ENCODE data around the gene CD38. TPM values are rescaled to one million over a fixed set of nuclear protein-coding genes. Genes with fewer than 3 reads are reported as not detected.
"Not testable (repeated sequence)": the region's sequence is repeated elsewhere in the genome, so short reads cannot be mapped to it uniquely, and the experiment has no call there.

The CD38 gene
- total RNA-seq, 1 donor = under 0.01 TPM

GRCh38 chr4:15837591-15837990 lies 59.5 kb downstream of the CD38 start:
- TF ChIP-seq, protein P1, sequence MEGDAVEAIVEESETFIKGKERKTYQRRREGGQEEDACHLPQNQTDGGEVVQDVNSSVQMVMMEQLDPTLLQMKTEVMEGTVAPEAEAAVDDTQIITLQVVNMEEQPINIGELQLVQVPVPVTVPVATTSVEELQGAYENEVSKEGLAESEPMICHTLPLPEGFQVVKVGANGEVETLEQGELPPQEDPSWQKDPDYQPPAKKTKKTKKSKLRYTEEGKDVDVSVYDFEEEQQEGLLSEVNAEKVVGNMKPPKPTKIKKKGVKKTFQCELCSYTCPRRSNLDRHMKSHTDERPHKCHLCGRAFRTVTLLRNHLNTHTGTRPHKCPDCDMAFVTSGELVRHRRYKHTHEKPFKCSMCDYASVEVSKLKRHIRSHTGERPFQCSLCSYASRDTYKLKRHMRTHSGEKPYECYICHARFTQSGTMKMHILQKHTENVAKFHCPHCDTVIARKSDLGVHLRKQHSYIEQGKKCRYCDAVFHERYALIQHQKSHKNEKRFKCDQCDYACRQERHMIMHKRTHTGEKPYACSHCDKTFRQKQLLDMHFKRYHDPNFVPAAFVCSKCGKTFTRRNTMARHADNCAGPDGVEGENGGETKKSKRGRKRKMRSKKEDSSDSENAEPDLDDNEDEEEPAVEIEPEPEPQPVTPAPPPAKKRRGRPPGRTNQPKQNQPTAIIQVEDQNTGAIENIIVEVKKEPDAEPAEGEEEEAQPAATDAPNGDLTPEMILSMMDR (IDR thresholded peaks at IDR 0.05; ENCODE audit: insufficient read depth, low read depth, low read length) = no peak
- H3K4me3 ChIP-seq (ENCODE audit: low read depth, low read length) = no peak overlapping the region
- DNase-seq (ENCODE audit: low read depth) = no peak

GRCh38 chr4:15841194-15841730 lies 63.1 kb downstream of the CD38 start:
- DNase-seq (ENCODE audit: low read depth) = not testable (repeated sequence)

DNA sequence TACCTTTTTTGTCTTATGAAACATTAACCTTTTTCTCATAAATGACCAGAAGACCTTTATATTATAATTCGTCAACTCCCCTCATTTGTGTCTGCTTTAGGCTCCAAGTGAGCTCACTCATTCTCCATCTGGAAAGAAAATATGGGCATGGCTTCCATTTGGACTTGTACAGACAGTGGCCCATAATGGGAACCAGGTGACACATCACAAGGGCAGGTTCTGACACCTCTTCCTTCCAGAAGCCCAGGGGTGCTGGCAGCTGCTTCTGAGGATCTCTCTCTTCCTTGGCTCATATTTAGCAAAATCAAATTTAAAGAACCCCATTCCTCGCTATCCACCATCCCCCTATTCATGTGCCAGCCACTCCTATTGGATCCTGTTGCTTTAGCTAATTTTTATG lies 69.6 kb downstream of the CD38 start:
- TF ChIP-seq, protein P1 (IDR thresholded peaks at IDR 0.05; ENCODE audit: insufficient read depth, low read depth, low read length) = no peak
- DNase-seq (ENCODE audit: low read depth) = no peak
- H3K4me3 ChIP-seq (ENCODE audit: low read depth, low read length) = no peak overlapping the region

More at GRCh38 chr4:15841194-15841730, 63.1 kb downstream of the CD38 start:
- not testable (repeated sequence) for H3K4me3 ChIP-seq (ENCODE audit: low read depth, low read length)

DNA sequence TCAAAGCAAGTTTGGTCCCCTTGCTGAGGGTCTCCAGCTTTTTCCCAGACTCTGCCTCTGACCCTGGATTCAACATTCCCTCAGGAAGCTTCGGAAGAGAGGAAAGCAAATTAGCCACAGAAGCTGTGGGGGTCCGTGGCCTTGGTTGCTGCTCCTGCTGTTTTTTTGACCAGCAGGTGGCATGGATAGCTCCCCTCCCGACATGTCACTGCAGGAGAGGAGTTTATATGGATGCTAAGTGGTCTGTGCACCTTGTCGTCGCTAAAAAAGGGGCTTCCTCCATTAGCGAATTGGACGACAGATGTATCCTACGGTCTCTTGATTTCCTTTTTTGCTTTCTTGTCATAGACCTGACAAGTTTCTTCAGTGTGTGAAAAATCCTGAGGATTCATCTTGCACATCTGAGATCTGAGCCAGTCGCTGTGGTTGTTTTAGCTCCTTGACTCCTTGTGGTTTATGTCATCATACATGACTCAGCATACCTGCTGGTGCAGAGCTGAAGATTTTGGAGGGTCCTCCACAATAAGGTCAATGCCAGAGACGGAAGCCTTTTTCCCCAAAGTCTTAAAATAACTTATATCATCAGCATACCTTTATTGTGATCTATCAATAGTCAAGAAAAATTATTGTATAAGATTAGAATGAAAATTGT lies 70.2 kb downstream of the CD38 start:
- no peak overlapping the region for H3K4me3 ChIP-seq (ENCODE audit: low read depth, low read length)
- TF ChIP-seq, protein P1 (IDR thresholded peaks at IDR 0.05; ENCODE audit: insufficient read depth, low read depth, low read length) = peak; percentile 7
- DNase-seq (ENCODE audit: low read depth) = no peak

DNA sequence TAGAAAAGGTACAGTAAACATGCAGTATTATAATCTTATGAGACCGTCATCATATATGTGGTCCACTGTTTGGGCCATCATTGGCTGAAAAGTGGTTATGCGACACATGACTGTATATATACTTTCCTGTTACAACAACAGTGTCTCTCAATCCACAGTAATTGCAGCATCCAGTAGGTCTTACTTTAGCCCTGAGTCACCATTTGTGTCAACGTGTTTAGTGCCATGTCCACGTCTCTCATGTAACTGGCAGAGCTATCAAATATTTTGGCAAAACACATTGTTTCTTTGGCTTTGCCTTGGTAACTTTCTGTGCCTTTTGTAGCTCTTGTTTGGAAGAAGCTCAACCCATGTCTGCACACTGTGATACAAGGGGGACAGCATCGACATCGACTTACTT lies 73.8 kb downstream of the CD38 start:
- TF ChIP-seq, protein P1 (IDR thresholded peaks at IDR 0.05; ENCODE audit: insufficient read depth, low read depth, low read length) = no peak
- DNase-seq (ENCODE audit: low read depth) = no peak
- H3K4me3 ChIP-seq (ENCODE audit: low read depth, low read length) = no peak overlapping the region

DNA sequence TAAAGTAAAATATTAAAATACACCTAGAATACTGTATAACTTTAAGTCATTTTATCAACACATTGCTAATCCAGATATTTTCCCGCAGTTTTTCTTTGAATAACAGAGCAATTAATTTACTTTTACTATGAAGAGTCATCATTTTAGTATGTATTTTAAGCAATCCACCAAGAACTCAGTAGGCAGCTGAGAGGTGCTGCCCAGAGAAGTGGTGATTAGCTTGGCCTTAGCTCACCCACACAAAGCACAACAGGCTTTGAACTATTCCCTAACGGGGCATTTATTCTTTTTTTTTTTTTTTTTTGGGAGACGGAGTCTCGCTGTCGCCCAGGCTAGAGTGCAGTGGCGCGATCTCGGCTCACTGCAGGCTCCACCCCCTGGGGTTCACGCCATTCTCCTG lies 74.4 kb downstream of the CD38 start:
- no peak overlapping the region for H3K4me3 ChIP-seq (ENCODE audit: low read depth, low read length)
- TF ChIP-seq, protein P1 (IDR thresholded peaks at IDR 0.05; ENCODE audit: insufficient read depth, low read depth, low read length) = no peak
- DNase-seq (ENCODE audit: low read depth) = no peak

GRCh38 chr4:15853345-15853744 lies 75.2 kb downstream of the CD38 start:
- no peak overlapping the region for H3K4me3 ChIP-seq (ENCODE audit: low read depth, low read length)
- TF ChIP-seq, protein P1 (IDR thresholded peaks at IDR 0.05; ENCODE audit: insufficient read depth, low read depth, low read length) = no peak
- no peak for DNase-seq (ENCODE audit: low read depth)

Data from fibroblast of villous mesenchyme (primary cell).